ENCODE data around the gene SNRPA. TPM values are rescaled to one million over a fixed set of nuclear protein-coding genes. Genes with fewer than 3 reads are reported as not detected.
A peak's percentile ranks its signal among the peaks of the same experiment; 100 is the strongest.

The SNRPA gene
- total RNA-seq, 1 donor from 2014 or later: 51.7 TPM

DNA sequence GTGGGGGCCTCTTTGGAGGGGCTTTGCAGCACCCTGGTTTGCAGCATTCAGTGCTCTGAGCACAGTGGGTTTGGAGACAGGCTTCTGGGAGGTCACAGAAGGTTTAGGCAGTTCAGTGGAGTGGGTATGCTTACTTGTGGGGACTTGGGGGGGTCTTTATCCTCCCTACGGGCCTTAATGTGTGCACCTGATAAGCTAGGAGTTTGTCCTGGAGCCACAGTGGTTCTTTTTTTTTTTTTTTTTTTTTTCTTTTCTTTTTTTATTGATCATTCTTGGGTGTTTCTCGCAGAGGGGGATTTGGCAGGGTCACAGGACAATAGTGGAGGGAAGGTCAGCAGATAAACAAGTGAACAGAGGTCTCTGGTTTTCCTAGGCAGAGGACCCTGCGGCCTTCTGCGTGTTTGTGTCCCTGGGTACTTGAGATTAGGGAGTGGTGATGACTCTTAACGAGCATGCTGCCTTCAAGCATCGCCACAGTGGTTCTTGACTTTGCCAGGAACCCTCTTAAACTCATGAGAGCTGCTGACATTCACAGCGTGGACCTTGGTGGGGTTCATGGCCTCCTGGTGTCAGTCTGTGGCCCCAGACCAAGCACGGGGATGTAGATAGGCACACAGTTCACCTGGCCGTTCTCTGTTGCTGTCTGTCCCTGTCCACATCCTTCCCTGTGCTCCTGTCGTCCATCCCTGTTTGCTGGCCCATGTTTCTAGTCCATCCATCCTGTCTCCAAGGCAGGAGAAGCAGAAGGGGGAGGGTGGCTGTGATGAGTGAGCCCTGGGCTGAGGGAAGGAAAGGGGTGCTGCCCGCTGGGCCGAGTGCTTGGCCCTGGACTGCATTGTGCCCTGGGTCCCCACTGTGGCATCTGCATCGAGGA is 50.7 kb downstream of the SNRPA start:
- TF ChIP-seq, protein P1, sequence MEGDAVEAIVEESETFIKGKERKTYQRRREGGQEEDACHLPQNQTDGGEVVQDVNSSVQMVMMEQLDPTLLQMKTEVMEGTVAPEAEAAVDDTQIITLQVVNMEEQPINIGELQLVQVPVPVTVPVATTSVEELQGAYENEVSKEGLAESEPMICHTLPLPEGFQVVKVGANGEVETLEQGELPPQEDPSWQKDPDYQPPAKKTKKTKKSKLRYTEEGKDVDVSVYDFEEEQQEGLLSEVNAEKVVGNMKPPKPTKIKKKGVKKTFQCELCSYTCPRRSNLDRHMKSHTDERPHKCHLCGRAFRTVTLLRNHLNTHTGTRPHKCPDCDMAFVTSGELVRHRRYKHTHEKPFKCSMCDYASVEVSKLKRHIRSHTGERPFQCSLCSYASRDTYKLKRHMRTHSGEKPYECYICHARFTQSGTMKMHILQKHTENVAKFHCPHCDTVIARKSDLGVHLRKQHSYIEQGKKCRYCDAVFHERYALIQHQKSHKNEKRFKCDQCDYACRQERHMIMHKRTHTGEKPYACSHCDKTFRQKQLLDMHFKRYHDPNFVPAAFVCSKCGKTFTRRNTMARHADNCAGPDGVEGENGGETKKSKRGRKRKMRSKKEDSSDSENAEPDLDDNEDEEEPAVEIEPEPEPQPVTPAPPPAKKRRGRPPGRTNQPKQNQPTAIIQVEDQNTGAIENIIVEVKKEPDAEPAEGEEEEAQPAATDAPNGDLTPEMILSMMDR (IDR thresholded peaks at IDR 0.05): no peak
- Histone ChIP-seq H3K4me3 (peak overlapping the region; percentile 96), H3K27ac (peak overlapping the region; percentile 92), H3K9me3 (no peaks in the 10 kb centered on the region), H3K27me3 (no peaks in the 10 kb centered on the region), H3K36me3 (peaks cover 48% of the 10 kb centered on the region), H3K4me1 (peaks cover 75% of the 10 kb centered on the region)
- intact Hi-C loops (cut with DNase I): no loop called here
- DNase-seq: peak; percentile 67
- ATAC-seq: no peak

GRCh38 chr19:40802300-40803169 is 51.5 kb downstream of the SNRPA start:
- Histone ChIP-seq H3K4me3 (peak overlapping the region; percentile 96), H3K27me3 (no peaks in the 10 kb centered on the region), H3K36me3 (peaks cover 57% of the 10 kb centered on the region), H3K9me3 (no peaks in the 10 kb centered on the region), H3K27ac (peak overlapping the region; percentile 92), H3K4me1 (peaks cover 81% of the 10 kb centered on the region)
- TF ChIP-seq, protein P1 (IDR thresholded peaks at IDR 0.05): no peak
- ATAC-seq (no peak), DNase-seq (peak; percentile 73)
- intact Hi-C loops (cut with DNase I): no loop called here

- TF ChIP-seq, protein P1 (IDR thresholded peaks at IDR 0.05): no peak
- peak overlapping the region; percentile 92 for H3K27ac ChIP-seq
- H3K4me3 ChIP-seq: peak overlapping the region; percentile 96
- intact Hi-C loops (cut with DNase I): no loop called here
- H3K4me1 ChIP-seq: peaks cover 76% of the 10 kb centered on the region
- peaks cover 65% of the 10 kb centered on the region for H3K36me3 ChIP-seq
- no peaks in the 10 kb centered on the region for H3K27me3 ChIP-seq
- no peaks in the 10 kb centered on the region for H3K9me3 ChIP-seq
- ATAC-seq (no peak), DNase-seq (no peak)
Measured at GRCh38 chr19:40803170-40803856, 52.3 kb downstream of the SNRPA start.

DNA sequence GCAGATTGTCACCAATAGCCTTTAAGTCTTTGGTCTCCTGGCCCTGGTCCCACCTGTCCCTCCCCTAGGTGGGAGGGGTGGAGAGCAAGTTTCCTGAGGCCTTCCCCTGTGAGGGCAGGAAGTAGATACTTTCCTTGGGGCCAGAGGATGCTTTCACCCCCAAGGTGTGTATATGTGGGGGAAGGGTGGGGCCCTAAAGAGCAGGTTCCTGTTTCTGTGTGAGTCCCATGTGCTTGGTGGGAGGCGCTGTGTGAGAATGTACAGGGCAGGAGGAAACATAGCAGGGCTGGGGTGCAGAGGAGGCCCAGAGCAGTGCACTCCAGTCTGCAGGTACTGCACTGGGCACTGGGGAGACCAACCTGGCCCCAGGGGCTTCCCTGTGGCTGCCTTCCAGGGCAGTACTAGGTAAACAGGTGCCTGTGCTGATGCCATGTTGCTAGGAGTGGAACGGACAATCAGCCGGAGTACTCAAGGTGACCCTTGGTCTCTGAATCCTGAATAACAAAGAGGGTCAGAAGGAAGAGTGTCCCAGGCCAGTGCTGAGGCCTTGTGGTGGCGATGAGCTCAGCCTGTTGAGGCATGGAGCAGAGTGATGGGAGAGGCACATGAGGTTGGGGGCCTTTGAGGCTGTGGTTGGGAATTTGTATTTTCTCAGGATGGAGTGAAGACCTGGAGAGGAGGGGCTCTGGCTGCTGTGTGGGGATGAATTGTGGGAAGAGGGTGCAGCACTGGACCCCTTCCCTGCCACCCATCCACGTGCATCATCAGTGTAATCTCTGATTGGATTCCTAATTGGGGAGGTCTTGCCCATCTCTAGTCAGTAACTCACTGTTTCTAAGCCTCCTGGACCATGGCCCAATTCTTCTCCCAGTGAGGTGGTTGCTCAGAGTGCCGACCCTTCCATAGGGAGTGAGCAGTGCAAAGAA is 53.1 kb downstream of the SNRPA start:
- H3K4me1 ChIP-seq: peaks cover 76% of the 10 kb centered on the region
- peak; percentile 89 for DNase-seq
- H3K27me3 ChIP-seq: no peaks in the 10 kb centered on the region
- peak overlapping the region; percentile 92 for H3K27ac ChIP-seq
- ATAC-seq: peak; percentile 11
- intact Hi-C loops (cut with DNase I): no loop called here
- H3K4me3 ChIP-seq: peak overlapping the region; percentile 96
- no peaks in the 10 kb centered on the region for H3K9me3 ChIP-seq
- H3K36me3 ChIP-seq: peaks cover 73% of the 10 kb centered on the region
- TF ChIP-seq, protein P1 (IDR thresholded peaks at IDR 0.05): no peak

Measured in upper lobe of right lung (tissue), 1 donor.